H9 (cell line): ENCODE data around the gene NPTX1. TPM values are rescaled to one million over a fixed set of nuclear protein-coding genes. Genes with fewer than 3 reads are reported as not detected.

Experiments used
- DNase-seq: peaks from one replicate; pipeline ENCODE4 v3.0.0-alpha.2; 2017
- H2AFZ ChIP-seq: one replicate; pipeline ENCODE4 v1.6.1; 2013; ENCODE audit warnings: mild to moderate bottlenecking, low read length, control low read depth, moderate library complexity
- H2AK5ac ChIP-seq: 2 replicates; pipeline ENCODE4 v1.6.1; 2013; ENCODE audit warnings: low read length, control low read depth, mixed read lengths; ENCODE audit not compliant: insufficient read length
- H2BK120ac ChIP-seq: one replicate; pipeline ENCODE4 v1.6.1; 2013; ENCODE audit warnings: low read depth, mild to moderate bottlenecking, low read length, control low read depth, inconsistent platforms; ENCODE audit not compliant: poor library complexity, severe bottlenecking
- H2BK12ac ChIP-seq: 2 replicates; pipeline ENCODE4 v1.6.1; 2013; ENCODE audit warnings: low read length, control low read depth, mixed read lengths, low read depth; ENCODE audit not compliant: insufficient read length
- H2BK15ac ChIP-seq: 2 replicates; pipeline ENCODE4 v1.6.1; 2013; ENCODE audit warnings: low read depth, low read length, control low read depth
- H2BK20ac ChIP-seq: one replicate; pipeline ENCODE4 v1.6.1; 2013; ENCODE audit warnings: low read depth, mild to moderate bottlenecking, low read length, control low read depth, inconsistent platforms; ENCODE audit not compliant: poor library complexity, severe bottlenecking
- H2BK5ac ChIP-seq: 2 replicates; pipeline ENCODE4 v1.6.1; 2013; ENCODE audit warnings: low read length, control low read depth, mixed read lengths; ENCODE audit not compliant: insufficient read length
- H3K14ac ChIP-seq: 2 replicates; pipeline ENCODE4 v1.6.1; 2013; ENCODE audit warnings: low read length, control low read depth; ENCODE audit not compliant: insufficient read depth
- H3K18ac ChIP-seq: 2 replicates; pipeline ENCODE4 v1.6.1; 2013; ENCODE audit warnings: low read depth, mild to moderate bottlenecking, mixed read lengths, low read length, control low read depth; ENCODE audit not compliant: insufficient read length
- H3K23ac ChIP-seq: 2 replicates; pipeline ENCODE4 v1.6.1; 2013; ENCODE audit warnings: low read length, control low read depth, mixed read lengths, low read depth; ENCODE audit not compliant: insufficient read length
- H3K23me2 ChIP-seq: 2 replicates; pipeline ENCODE4 v1.6.1; 2013; ENCODE audit warnings: low read depth, mild to moderate bottlenecking, mixed read lengths, low read length, control low read depth; ENCODE audit not compliant: insufficient read length, poor library complexity, severe bottlenecking
- H3K27ac ChIP-seq: 2 replicates; pipeline ENCODE4 v1.5.1; 2013; ENCODE audit warnings: low read length, control low read depth, mixed read lengths, low read depth; ENCODE audit not compliant: insufficient read length
- H3K27me3 ChIP-seq: 2 replicates; pipeline ENCODE4 v1.6.1; 2013; ENCODE audit warnings: low read length, control low read depth, inconsistent platforms; ENCODE audit not compliant: insufficient read depth
- H3K4ac ChIP-seq: 2 replicates; pipeline ENCODE4 v1.6.1; 2013; ENCODE audit warnings: low read depth, mild to moderate bottlenecking, control low read depth, inconsistent platforms, low read length, moderate library complexity
- H3K4me1 ChIP-seq: 2 replicates; pipeline ENCODE4 v1.6.1; 2013; ENCODE audit warnings: low read length, control low read depth, inconsistent platforms; ENCODE audit not compliant: insufficient read depth
- H3K4me2 ChIP-seq: 2 replicates; pipeline ENCODE4 v1.6.1; 2013; ENCODE audit warnings: low read length, control low read depth, mixed read lengths; ENCODE audit not compliant: insufficient read length, insufficient read depth
- H3K56ac ChIP-seq: 2 replicates; pipeline ENCODE4 v1.6.1; 2013; ENCODE audit warnings: low read depth, mild to moderate bottlenecking, mixed read lengths, low read length, control low read depth; ENCODE audit not compliant: insufficient read length
- H3K79me1 ChIP-seq: 2 replicates; pipeline ENCODE4 v1.6.1; 2013; ENCODE audit warnings: low read depth, mild to moderate bottlenecking, moderate library complexity, low read length, control low read depth, inconsistent platforms; ENCODE audit not compliant: insufficient read depth, poor library complexity, severe bottlenecking
- H3K79me2 ChIP-seq: 2 replicates; pipeline ENCODE4 v1.6.1; 2013; ENCODE audit warnings: low read length, control low read depth, inconsistent platforms; ENCODE audit not compliant: insufficient read depth
- H3K9ac ChIP-seq: 2 replicates; pipeline ENCODE4 v1.6.1; 2013; ENCODE audit warnings: low read length, control low read depth, mixed read lengths; ENCODE audit not compliant: insufficient read length; ENCODE audit errors: extremely low read depth
- H3K9me3 ChIP-seq: one replicate; pipeline ENCODE4 v1.6.1; 2013; ENCODE audit warnings: low read depth, low read length, inconsistent platforms; ENCODE audit not compliant: control insufficient read depth
- H3T11ph ChIP-seq: one replicate; pipeline ENCODE4 v1.6.1; 2013; ENCODE audit warnings: mild to moderate bottlenecking, low read length, control low read depth, inconsistent platforms
- H4K20me1 ChIP-seq: one replicate; pipeline ENCODE4 v1.6.1; 2013; ENCODE audit not compliant: control insufficient read depth, insufficient read length, insufficient read depth
- H4K5ac ChIP-seq: 2 replicates; pipeline ENCODE4 v1.6.1; 2013; ENCODE audit warnings: low read depth, mild to moderate bottlenecking, mixed read lengths, low read length, control low read depth; ENCODE audit not compliant: insufficient read length
- H4K8ac ChIP-seq: replicated peaks from 2 replicates; pipeline ENCODE4 v1.6.1; 2013; ENCODE audit warnings: low read length, control low read depth, mixed read lengths, low read depth; ENCODE audit not compliant: insufficient read length
- H4K91ac ChIP-seq: 2 replicates; pipeline ENCODE4 v1.6.1; 2013; ENCODE audit warnings: low read depth, mild to moderate bottlenecking, moderate library complexity, mixed read lengths, low read length, control low read depth; ENCODE audit not compliant: insufficient read length
- H3K27ac Mint-ChIP-seq, 3 experiments: 2 replicates in 2 of 3; 3 replicates in 1 of 3; pipeline ENCODE4 v1.8.0; 2020 to 2021; ENCODE audit warnings: mixed read lengths in 3 of 3, mild to moderate bottlenecking in 1 of 3, moderate library complexity in 1 of 3
- H3K27me3 Mint-ChIP-seq: 2 replicates; pipeline ENCODE4 v1.8.0; 2021; ENCODE audit warnings: low read depth, mild to moderate bottlenecking, moderate library complexity, mixed read lengths
- H3K36me3 Mint-ChIP-seq, 3 experiments: 2 replicates in 2 of 3; 3 replicates in 1 of 3; pipeline ENCODE4 v1.8.0; 2020 to 2021; ENCODE audit warnings: low read depth in 3 of 3, mixed read lengths in 3 of 3; ENCODE audit not compliant: insufficient read depth in 1 of 3
- H3K4me1 Mint-ChIP-seq, 2 experiments: 2 replicates each; pipeline ENCODE4 v1.8.0; 2020; ENCODE audit warnings: mixed read lengths in 2 of 2
- H3K4me3 Mint-ChIP-seq, 2 experiments: 2 replicates in 1 of 2; 3 replicates in 1 of 2; pipeline ENCODE4 v1.8.0; 2020 to 2021; ENCODE audit warnings: mild to moderate bottlenecking in 2 of 2, mixed read lengths in 2 of 2, moderate library complexity in 1 of 2
- H3K9me3 Mint-ChIP-seq, 2 experiments: 2 replicates in 1 of 2; 3 replicates in 1 of 2; pipeline ENCODE4 v1.8.0; 2020; ENCODE audit warnings: mild to moderate bottlenecking in 2 of 2, mixed read lengths in 2 of 2, moderate library complexity in 1 of 2
- WGBS: extraction: QIAGEN DNeasy Blood & Tissue Kit; methylation state at CpG from one replicate; pipeline ENCODE4 v1.1.7; 2013; ENCODE audit warnings: missing lambda C conversion rate, low lambda C conversion rate, mixed read lengths; ENCODE audit not compliant: insufficient read length; ENCODE audit errors: extremely low coverage; 5-methylcytosine and 5-hydroxymethylcytosine counted together
- total RNA-seq: library from RNA; stranded (reverse); gene quantifications from 2 replicates; pipeline ENCODE4 v1.2.1, GENCODE V29; 2021
- TF ChIP-seq, protein P1 (sequence below): fragments of 200-600 bp; sonication (generic); conservative IDR thresholded peaks from 3 replicates; pipeline ENCODE4 v1.8.0; 2021; ENCODE audit warnings: antibody characterized with exemption, mild to moderate bottlenecking

Gene NPTX1
- total RNA-seq, 1 experiment from 2014 or later = 20.5 TPM

DNA sequence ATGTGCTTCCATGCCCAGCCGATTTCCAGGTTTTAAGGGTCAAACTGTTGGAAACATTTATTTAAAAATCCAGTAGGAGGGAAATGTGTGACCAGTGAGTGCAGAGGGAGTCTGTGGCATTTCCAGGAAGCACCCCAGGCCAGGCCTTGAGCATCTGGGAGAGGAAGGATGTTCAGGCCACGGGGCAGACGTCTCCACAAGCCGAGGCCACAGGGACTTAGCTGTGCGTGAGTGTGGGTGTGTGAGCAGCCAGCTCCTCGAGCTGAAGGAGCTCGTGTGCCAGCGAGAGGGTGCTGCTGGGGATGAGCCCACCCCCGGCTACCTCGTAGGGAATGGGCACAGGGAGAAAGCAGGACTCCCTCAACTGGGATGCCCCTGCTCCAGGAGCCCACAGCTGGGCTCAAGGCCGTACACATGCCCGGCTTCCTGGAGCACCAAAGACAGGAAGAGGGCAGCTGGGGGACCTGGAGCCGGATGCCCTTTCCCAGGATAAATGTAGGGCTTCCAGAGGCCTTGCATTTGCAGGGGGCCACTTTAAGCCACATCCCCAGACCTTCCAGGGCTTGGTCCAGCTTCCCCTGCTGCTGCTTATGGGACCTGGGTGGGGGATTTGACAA, 12.5 kb downstream of the NPTX1 start:
- no peak overlapping the region for H2AFZ ChIP-seq
- no CpG with 5 or more reads among the region's 13 CpGs for WGBS
- H2BK120ac ChIP-seq = no peak overlapping the region
- no peaks in the 10 kb centered on the region for H3K27me3 ChIP-seq
- Mint-ChIP-seq H3K27me3 (peaks cover 75% of the 10 kb centered on the region), H3K9me3 (no peaks in the 10 kb centered on the region; a peak in 1 of 5 replicates), H3K4me3 (no peak overlapping the region), H3K36me3 (peaks cover 0 to 5% (median 0%) of the 10 kb centered on the region in 3 experiments; a peak in 1 of 7 replicates), H3K27ac (no peak overlapping the region), H3K4me1 (peaks cover 0 to 11% of the 10 kb centered on the region in 2 experiments; a peak in 2 of 4 replicates)
- H3T11ph ChIP-seq = no peak overlapping the region
- no peak overlapping the region for H2BK5ac ChIP-seq
- no peaks in the 10 kb centered on the region for H3K79me1 ChIP-seq
- H3K9me3 ChIP-seq = no peaks in the 10 kb centered on the region
- H3K23ac ChIP-seq = no peak overlapping the region
- H2BK20ac ChIP-seq = no peak overlapping the region
- no peak overlapping the region for H2BK15ac ChIP-seq
- H3K9ac ChIP-seq = no peak overlapping the region
- H2AK5ac ChIP-seq = no peak overlapping the region
- H3K56ac ChIP-seq = no peak overlapping the region
- H3K27ac ChIP-seq = no peak overlapping the region
- no peak overlapping the region for H3K4me2 ChIP-seq
- H4K20me1 ChIP-seq = no peaks in the 10 kb centered on the region
- H3K23me2 ChIP-seq = no peaks in the 10 kb centered on the region
- H3K4ac ChIP-seq = no peak overlapping the region
- no peak overlapping the region for H4K5ac ChIP-seq
- H3K4me1 ChIP-seq = no peaks in the 10 kb centered on the region
- no peak overlapping the region for H3K14ac ChIP-seq
- no peaks in the 10 kb centered on the region for H3K79me2 ChIP-seq
- TF ChIP-seq, protein P1, sequence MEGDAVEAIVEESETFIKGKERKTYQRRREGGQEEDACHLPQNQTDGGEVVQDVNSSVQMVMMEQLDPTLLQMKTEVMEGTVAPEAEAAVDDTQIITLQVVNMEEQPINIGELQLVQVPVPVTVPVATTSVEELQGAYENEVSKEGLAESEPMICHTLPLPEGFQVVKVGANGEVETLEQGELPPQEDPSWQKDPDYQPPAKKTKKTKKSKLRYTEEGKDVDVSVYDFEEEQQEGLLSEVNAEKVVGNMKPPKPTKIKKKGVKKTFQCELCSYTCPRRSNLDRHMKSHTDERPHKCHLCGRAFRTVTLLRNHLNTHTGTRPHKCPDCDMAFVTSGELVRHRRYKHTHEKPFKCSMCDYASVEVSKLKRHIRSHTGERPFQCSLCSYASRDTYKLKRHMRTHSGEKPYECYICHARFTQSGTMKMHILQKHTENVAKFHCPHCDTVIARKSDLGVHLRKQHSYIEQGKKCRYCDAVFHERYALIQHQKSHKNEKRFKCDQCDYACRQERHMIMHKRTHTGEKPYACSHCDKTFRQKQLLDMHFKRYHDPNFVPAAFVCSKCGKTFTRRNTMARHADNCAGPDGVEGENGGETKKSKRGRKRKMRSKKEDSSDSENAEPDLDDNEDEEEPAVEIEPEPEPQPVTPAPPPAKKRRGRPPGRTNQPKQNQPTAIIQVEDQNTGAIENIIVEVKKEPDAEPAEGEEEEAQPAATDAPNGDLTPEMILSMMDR = no peak
- H4K91ac ChIP-seq = no peak overlapping the region
- H3K18ac ChIP-seq = no peak overlapping the region
- H2BK12ac ChIP-seq = no peak overlapping the region
- DNase-seq = no peak
- no peak overlapping the region for H4K8ac ChIP-seq
